Osteocyte (in vitro differentiated cells): ENCODE data around the gene MARCKSL1. TPM values are rescaled to one million over a fixed set of nuclear protein-coding genes. Genes with fewer than 3 reads are reported as not detected.
A peak's percentile ranks its signal among the peaks of the same experiment; 100 is the strongest.

Source experiments
- DNase-seq: peaks from one replicate; pipeline ENCODE4 v3.0.0; 2021; ENCODE audit warnings: mixed read lengths; ENCODE audit not compliant: unreplicated experiment; ENCODE audit errors: extremely low spot score
- H3K27ac Mint-ChIP-seq: one replicate; pipeline ENCODE4 v1.8.0; 2021; ENCODE audit warnings: mild to moderate bottlenecking, mixed read lengths; ENCODE audit not compliant: unreplicated experiment
- H3K27me3 Mint-ChIP-seq: one replicate; pipeline ENCODE4 v1.8.0; 2021; ENCODE audit warnings: mixed read lengths; ENCODE audit not compliant: unreplicated experiment
- H3K36me3 Mint-ChIP-seq: one replicate; pipeline ENCODE4 v1.8.0; 2021; ENCODE audit warnings: mixed read lengths; ENCODE audit not compliant: unreplicated experiment
- H3K4me1 Mint-ChIP-seq: one replicate; pipeline ENCODE4 v1.8.0; 2021; ENCODE audit warnings: mixed read lengths; ENCODE audit not compliant: unreplicated experiment
- H3K4me3 Mint-ChIP-seq: one replicate; pipeline ENCODE4 v1.8.0; 2021; ENCODE audit warnings: mild to moderate bottlenecking, moderate library complexity, mixed read lengths; ENCODE audit not compliant: unreplicated experiment
- H3K9me3 Mint-ChIP-seq: one replicate; pipeline ENCODE4 v1.8.0; 2021; ENCODE audit warnings: mixed read lengths; ENCODE audit not compliant: unreplicated experiment
- CTCF ChIP-seq: fragments of 200-600 bp; sonication (generic); IDR thresholded peaks from 2 replicates; pipeline ENCODE4 v1.5.0; 2021; ENCODE audit warnings: antibody characterized with exemption, mild to moderate bottlenecking, moderate library complexity
- total RNA-seq: library from RNA; stranded (reverse); gene quantifications from 2 replicates; pipeline ENCODE4 v1.2.1, GENCODE V29; 2021

MARCKSL1 gene
- total RNA-seq, 1 donor from 2014 or later = 169 TPM

GRCh38 chr1:32352831-32353383, 16.9 kb upstream of the MARCKSL1 start:
- DNase-seq = no peak
- TF ChIP-seq CTCF = no peak

GRCh38 chr1:32352239-32352745, 16.3 kb upstream of the MARCKSL1 start:
- Mint-ChIP-seq H3K36me3 (peaks cover 17% of the 10 kb centered on the region), H3K9me3 (no peaks in the 10 kb centered on the region), H3K4me3 (peak overlapping the region; percentile 75), H3K4me1 (peaks cover 42% of the 10 kb centered on the region), H3K27me3 (no peaks in the 10 kb centered on the region), H3K27ac (peak overlapping the region; percentile 71)
- DNase-seq = no peak
- TF ChIP-seq CTCF = no peak

More at GRCh38 chr1:32352831-32353383, 16.9 kb upstream of the MARCKSL1 start:
- peaks cover 42% of the 10 kb centered on the region for H3K4me1 Mint-ChIP-seq
- no peaks in the 10 kb centered on the region for H3K27me3 Mint-ChIP-seq
- H3K9me3 Mint-ChIP-seq = no peaks in the 10 kb centered on the region
- H3K27ac Mint-ChIP-seq = no peak overlapping the region
- peaks cover 17% of the 10 kb centered on the region for H3K36me3 Mint-ChIP-seq
- H3K4me3 Mint-ChIP-seq = peak overlapping the region; percentile 75

- Mint-ChIP-seq H3K4me1 (peaks cover 42% of the 10 kb centered on the region), H3K27me3 (no peaks in the 10 kb centered on the region), H3K27ac (peak overlapping the region; percentile 93), H3K4me3 (peak overlapping the region; percentile 82), H3K36me3 (peaks cover 16% of the 10 kb centered on the region), H3K9me3 (no peaks in the 10 kb centered on the region)
- peak; percentile 28 for TF ChIP-seq CTCF
- DNase-seq = peak; percentile 98
Observed at GRCh38 chr1:32351399-32352238, 15.6 kb upstream of the MARCKSL1 start.

GRCh38 chr1:32350785-32351398, 14.9 kb upstream of the MARCKSL1 start:
- H3K36me3 Mint-ChIP-seq = peaks cover 15% of the 10 kb centered on the region
- peaks cover 42% of the 10 kb centered on the region for H3K4me1 Mint-ChIP-seq
- H3K9me3 Mint-ChIP-seq = no peaks in the 10 kb centered on the region
- no peak for DNase-seq
- H3K27ac Mint-ChIP-seq = peak overlapping the region; percentile 93
- TF ChIP-seq CTCF = peak; percentile 70
- H3K4me3 Mint-ChIP-seq = peak overlapping the region; percentile 82
- no peaks in the 10 kb centered on the region for H3K27me3 Mint-ChIP-seq
